ENCODE data around the gene ACSM4. TPM values are rescaled to one million over a fixed set of nuclear protein-coding genes. Genes with fewer than 3 reads are reported as not detected.

ACSM4 gene
- not detected in 2 replicates for total RNA-seq (2014; rRNA removed; shearing (Covaris generic))
- not detected in 2 replicates for total RNA-seq (2022)
- Bru-seq, nascent RNA: not detected
- not detected for BruChase-seq, experiment 1, labeled RNA remaining after a 6-hour chase
- not detected for BruChase-seq, experiment 2, labeled RNA remaining after a 2-hour chase
- long read RNA-seq: 0 reads

- Histone ChIP-seq H4K20me1 (ENCODE audit: insufficient read depth, low read length) (no peaks in the 10 kb centered on the region), H3K9me3 (ENCODE audit: low read length) (no peaks in the 10 kb centered on the region), H3K4me2 (ENCODE audit: low read length) (no peak within 1 kb of the TSS), H3K27ac (ENCODE audit: low read depth, low read length, poor library complexity, severe bottlenecking) (no peak within 1 kb of the TSS), H3K79me2 (ENCODE audit: insufficient read depth, low read depth, low read length) (no peaks in the 10 kb centered on the region), H3K4me3 (ENCODE audit: low read depth, low read length, poor library complexity, severe bottlenecking) (no peak within 1 kb of the TSS), H3K36me3 (ENCODE audit: insufficient read depth, low read length) (no peaks in the 10 kb centered on the region), H2AFZ (ENCODE audit: low read length) (no peak within 1 kb of the TSS), H3K9me2 (ENCODE audit: insufficient read depth, low read length) (no peaks in the 10 kb centered on the region), H3K4me1 (ENCODE audit: insufficient read depth, low read length, poor library complexity, severe bottlenecking) (no peaks in the 10 kb centered on the region)
- intact Hi-C loops (cut with micrococcal nuclease; ENCODE audit: unreplicated experiment): no loop called here
- CTCF ChIA-PET (ENCODE audit: unreplicated experiment): no interaction called here
- POLR2A ChIA-PET: no interaction called here
- DNase-seq (ENCODE audit: low spot score): no peak
- TF ChIP-seq EZH2phosphoT487 (IDR thresholded peaks at IDR 0.05; ENCODE audit: borderline replicate concordance, low read depth, low read length) (no peak), CTCF (conservative IDR thresholded peaks at IDR 0.05; ENCODE audit: low read length) (no peak)
- BruUV-seq (replicated peaks): no TSS peak
Observed at GRCh38 chr12:7303772-7304171, at the start of gene ACSM4. Gene ACSM4 (plus strand): TSS chr12:7304072. CDS start chr12:7304332, 260 bp downstream.

GRCh38 chr12:7259060-7259459 lies 44.8 kb upstream of the ACSM4 start:
- Histone ChIP-seq H3K9me3 (ENCODE audit: low read length) (no peaks in the 10 kb centered on the region), H3K36me3 (ENCODE audit: insufficient read depth, low read length) (no peaks in the 10 kb centered on the region), H4K20me1 (ENCODE audit: insufficient read depth, low read length) (no peaks in the 10 kb centered on the region), H3K9me2 (ENCODE audit: insufficient read depth, low read length) (no peaks in the 10 kb centered on the region), H3K4me3 (ENCODE audit: low read depth, low read length, poor library complexity, severe bottlenecking) (no peak overlapping the region), H2AFZ (ENCODE audit: low read length) (no peak overlapping the region), H3K4me2 (ENCODE audit: low read length) (no peak overlapping the region), H3K4me1 (ENCODE audit: insufficient read depth, low read length, poor library complexity, severe bottlenecking) (no peaks in the 10 kb centered on the region), H3K79me2 (ENCODE audit: insufficient read depth, low read depth, low read length) (no peaks in the 10 kb centered on the region), H3K27ac (ENCODE audit: low read depth, low read length, poor library complexity, severe bottlenecking) (no peak overlapping the region)
- no peak for DNase-seq (ENCODE audit: low spot score)
- POLR2A ChIA-PET: no interaction called here
- CTCF ChIA-PET (ENCODE audit: unreplicated experiment): no interaction called here
- intact Hi-C loops (cut with micrococcal nuclease; ENCODE audit: unreplicated experiment): no loop called here
- no peak for TF ChIP-seq EZH2phosphoT487 (IDR thresholded peaks at IDR 0.05; ENCODE audit: borderline replicate concordance, low read depth, low read length)
- TF ChIP-seq CTCF (conservative IDR thresholded peaks at IDR 0.05; ENCODE audit: low read length): no peak
- no TSS peak for BruUV-seq (replicated peaks)

GRCh38 chr12:7264538-7264937 lies 39.3 kb upstream of the ACSM4 start:
- no peaks in the 10 kb centered on the region for H3K36me3 ChIP-seq (ENCODE audit: insufficient read depth, low read length)
- no peak overlapping the region for H3K27ac ChIP-seq (ENCODE audit: low read depth, low read length, poor library complexity, severe bottlenecking)
- no peak overlapping the region for H3K4me2 ChIP-seq (ENCODE audit: low read length)
- intact Hi-C loops (cut with micrococcal nuclease; ENCODE audit: unreplicated experiment): no loop called here
- BruUV-seq (replicated peaks): no TSS peak
- TF ChIP-seq CTCF (conservative IDR thresholded peaks at IDR 0.05; ENCODE audit: low read length) (no peak), EZH2phosphoT487 (IDR thresholded peaks at IDR 0.05; ENCODE audit: borderline replicate concordance, low read depth, low read length) (no peak)
- no peak for DNase-seq (ENCODE audit: low spot score)
- no peak overlapping the region for H2AFZ ChIP-seq (ENCODE audit: low read length)
- H4K20me1 ChIP-seq (ENCODE audit: insufficient read depth, low read length): no peaks in the 10 kb centered on the region
- no peaks in the 10 kb centered on the region for H3K79me2 ChIP-seq (ENCODE audit: insufficient read depth, low read depth, low read length)
- no peaks in the 10 kb centered on the region for H3K9me3 ChIP-seq (ENCODE audit: low read length)
- CTCF ChIA-PET (ENCODE audit: unreplicated experiment): no interaction called here
- no peaks in the 10 kb centered on the region for H3K4me1 ChIP-seq (ENCODE audit: insufficient read depth, low read length, poor library complexity, severe bottlenecking)
- POLR2A ChIA-PET: interaction anchor here (0.6 to 0.7 kb wide), 2 partner anchors 9 to 892 kb away, joined by 3 read pairs; partner anchors contain the start of gene ZNF705A
- H3K9me2 ChIP-seq (ENCODE audit: insufficient read depth, low read length): no peaks in the 10 kb centered on the region
- no peak overlapping the region for H3K4me3 ChIP-seq (ENCODE audit: low read depth, low read length, poor library complexity, severe bottlenecking)
